K562 (cell line): ENCODE measurements around the gene RNF44. TPM values are rescaled to one million over a fixed set of nuclear protein-coding genes. Genes with fewer than 3 reads are reported as not detected.

Source experiments
- ATAC-seq: fragments of 200-7000 bp; cut with Tn5 transposase; 3 replicates; pipeline ENCODE4 v1.9.1; 2020; ENCODE audit warnings: moderate library complexity
- BruUV-seq: library from RNA; stranded (reverse); fragments of 400-500 nt; replicated peaks from 2 replicates; lab custom pipeline; 2021; lab: Mats Ljungman, UMichigan
- CTCF ChIA-PET: fragments of 300-600 bp; formaldehyde crosslinking; extraction: SDS; loops from one replicate; lab custom pipeline; 2021; ENCODE audit warnings: low intra/inter-chr PET ratio; lab: Yijun Ruan, JAX
- POLR2A ChIA-PET: fragments of 300-600, 350-650 bp; sonication (Branson Sonifier 250); formaldehyde crosslinking; extraction: SDS; loops from one replicate; lab custom pipeline; 2021; ENCODE audit warnings: antibody characterized with exemption, inconsistent platforms; lab: Yijun Ruan, JAX
- DNase-seq, 4 experiments: peaks; one replicate each; pipeline versions ENCODE4 v3.0.0 to v3.0.0-alpha.2; 2011 to 2018; ENCODE audit warnings: low spot score in 3 of 4, mixed read lengths in 3 of 4; ENCODE audit errors: extremely low read depth in 1 of 4
- FAIRE-seq: peaks from 2 replicates; lab custom pipeline; 2011; peaks lifted over from hg19 to GRCh38; lab: Jason Lieb, UNC
- H2AFZ ChIP-seq: 2 replicates; pipeline ENCODE4 v1.6.0; 2011; ENCODE audit warnings: low read depth, low read length, control low read depth, inconsistent platforms
- H3K27ac ChIP-seq: fragments of 200-600 bp; 3 replicates; pipeline ENCODE4 v1.8.0; 2011; ENCODE audit warnings: low read depth, mild to moderate bottlenecking, control low read depth, inconsistent platforms, low read length, moderate library complexity, mixed read lengths; ENCODE audit errors: extremely low read depth
- H3K27me3 ChIP-seq, 2 experiments: fragments of 300-600 bp in 1 of 2; 2 replicates in 1 of 2; 3 replicates in 1 of 2; pipeline versions ENCODE4 v1.6.0 to v1.8.0; 2011; ENCODE audit warnings: inconsistent platforms in 2 of 2, low read length in 2 of 2, mild to moderate bottlenecking in 1 of 2, mixed read lengths in 1 of 2, moderate library complexity in 1 of 2; ENCODE audit not compliant: control insufficient read depth in 2 of 2, insufficient read depth in 2 of 2
- H3K36me3 ChIP-seq: fragments of 300-600 bp; 3 replicates; pipeline ENCODE4 v1.8.0; 2011; ENCODE audit warnings: mild to moderate bottlenecking, low read length, inconsistent platforms; ENCODE audit not compliant: control insufficient read depth, insufficient read depth
- H3K4me1 ChIP-seq, 2 experiments: fragments of 200-600 bp in 1 of 2; replicated peaks in 1 of 2; 2 replicates in 1 of 2; 3 replicates in 1 of 2; pipeline versions ENCODE4 v1.5.1 to v1.8.0; 2011; ENCODE audit warnings: inconsistent platforms in 2 of 2, low read length in 2 of 2, mild to moderate bottlenecking in 1 of 2, mixed read lengths in 1 of 2, moderate library complexity in 1 of 2; ENCODE audit not compliant: control insufficient read depth in 2 of 2, insufficient read depth in 2 of 2
- H3K4me2 ChIP-seq: 2 replicates; pipeline ENCODE4 v1.6.1; 2011; ENCODE audit warnings: low read length, control low read depth, inconsistent platforms, mixed read lengths; ENCODE audit not compliant: insufficient read depth
- H3K4me3 ChIP-seq: fragments of 200-600 bp; sonication (generic), shearing (Covaris generic); 2 replicates; pipeline ENCODE4 v1.5.1; 2016; ENCODE audit warnings: control low read depth, inconsistent platforms
- H3K79me2 ChIP-seq: fragments of 200-600 bp; 3 replicates; pipeline ENCODE4 v1.8.0; 2011; ENCODE audit warnings: low read length, inconsistent platforms; ENCODE audit not compliant: control insufficient read depth, insufficient read depth
- H3K9ac ChIP-seq, 2 experiments: 2 replicates each; pipeline versions ENCODE4 v1.6.0 to v1.6.1; 2011; ENCODE audit warnings: low read depth in 2 of 2, low read length in 2 of 2, control low read depth in 1 of 2, inconsistent platforms in 1 of 2, mild to moderate bottlenecking in 1 of 2, mixed read lengths in 1 of 2; ENCODE audit not compliant: insufficient read depth in 1 of 2
- H3K9me1 ChIP-seq: one replicate; pipeline ENCODE4 v1.6.0; 2011; ENCODE audit warnings: inconsistent platforms, mild to moderate bottlenecking, low read length, moderate library complexity; ENCODE audit not compliant: control insufficient read depth, insufficient read depth
- H3K9me3 ChIP-seq: replicated peaks from 2 replicates; pipeline ENCODE4 v1.5.1; 2011; ENCODE audit warnings: low read depth, low read length, inconsistent platforms; ENCODE audit not compliant: control insufficient read depth, insufficient read depth
- H4K20me1 ChIP-seq: replicated peaks from 2 replicates; pipeline ENCODE4 v1.6.1; 2011; ENCODE audit warnings: low read length, inconsistent platforms, mixed read lengths; ENCODE audit not compliant: control insufficient read depth, insufficient read depth
- HDAC3 ChIP-seq: fragments of 450-650 bp; IDR thresholded peaks from 2 replicates; pipeline ENCODE4 v1.6.1; 2018; ENCODE audit warnings: borderline replicate concordance, mild to moderate bottlenecking, moderate library complexity; ENCODE audit not compliant: partially characterized antibody
- HLTF ChIP-seq: fragments of 450-650 bp; IDR thresholded peaks from 2 replicates; pipeline ENCODE4 v1.6.1; 2016
- HNRNPL ChIP-seq: fragments of 200-400 bp; formaldehyde crosslinking; IDR thresholded peaks from 2 replicates; pipeline ENCODE4 v1.6.1; 2017; ENCODE audit warnings: low read depth, mild to moderate bottlenecking, low read length
- KLF6 ChIP-seq: fragments of 250-450 bp; sonication (Bioruptor Pico); IDR thresholded peaks from 2 replicates; pipeline ENCODE4 v1.4.0; 2020; ENCODE audit warnings: mild to moderate bottlenecking, moderate library complexity, borderline replicate concordance
- NCOA1 ChIP-seq: fragments of 450-650 bp; IDR thresholded peaks from 2 replicates; pipeline ENCODE4 v1.6.1; 2016; ENCODE audit warnings: low read depth
- POLR2G ChIP-seq: fragments of 200-400 bp; formaldehyde crosslinking; IDR thresholded peaks from 2 replicates; pipeline ENCODE4 v1.6.1; 2017; ENCODE audit warnings: low read depth, mild to moderate bottlenecking, antibody characterized with exemption, low read length, moderate library complexity
- SPI1 ChIP-seq: IDR thresholded peaks from 2 replicates; pipeline ENCODE4 v1.6.1; 2011; ENCODE audit warnings: low read depth, low read length, control low read depth, borderline replicate concordance
- TFAP4 ChIP-seq: sonication (generic); formaldehyde crosslinking; IDR thresholded peaks from 2 replicates; pipeline ENCODE4 v1.8.0; 2022; ENCODE audit warnings: missing genetic modification reagents, mild to moderate bottlenecking, moderate library complexity, borderline replicate concordance
- U2AF2 ChIP-seq: fragments of 200-400 bp; formaldehyde crosslinking; optimal IDR thresholded peaks from 2 replicates; pipeline ENCODE3; 2017; ENCODE audit warnings: low read depth, mild to moderate bottlenecking, low read length
- ZBTB1 ChIP-seq: sonication (generic); formaldehyde crosslinking; IDR thresholded peaks from 2 replicates; pipeline ENCODE4 v1.8.1; 2023; ENCODE audit warnings: missing genetic modification reagents, low read depth, mild to moderate bottlenecking, borderline replicate concordance
- ZNF79 ChIP-seq: fragments of 250-450 bp; sonication (Bioruptor Pico); IDR thresholded peaks from 2 replicates; pipeline ENCODE4 v1.4.0; 2020; ENCODE audit warnings: low read depth, mild to moderate bottlenecking, moderate library complexity
- ZSCAN29 ChIP-seq: fragments of 450-650 bp; IDR thresholded peaks from 2 replicates; pipeline ENCODE4 v1.6.1; 2017
- WGBS: fragments of 100-300 bp; shearing (Covaris generic); methylation state at CpG from one replicate; pipeline ENCODE4 v1.1.6; 2016; ENCODE audit warnings: low coverage, mixed read lengths; ENCODE audit not compliant: insufficient coverage; ENCODE audit errors: missing lambda C conversion rate; 5-methylcytosine and 5-hydroxymethylcytosine counted together
- in situ Hi-C: fragments of 300-500 bp; cut with MboI; formaldehyde crosslinking; loops from 4 replicates; pipeline ENCODE4 v1.15.0; 2018; ENCODE audit warnings: inconsistent platforms, mixed read lengths
- intact Hi-C: fragments of 100-400 bp; cut with micrococcal nuclease; formaldehyde crosslinking; loops from 2 replicates; pipeline ENCODE4 v1.14.2; 2022
- polyA plus RNA-seq, 8 experiments: library from polyadenylated mRNA; depleted of rRNA in 4 of 8; stranded (reverse) in 5 of 8; unstranded in 3 of 8; fragments of >200 nt; fragmentation: Nextera tagmentation in 2 of 8; fragmentation: Illumina TruSeq in 1 of 8; extraction: Ambion mirVana in 2 of 8; extraction: Trizol in 1 of 8; gene quantifications; 2 replicates each; pipeline versions ENCODE4 v1.2.1 to v1.2.3, GENCODE V29; 2011 to 2014; ENCODE audit warnings: inconsistent platforms in 1 of 8, missing spikeins in 1 of 8
- total RNA-seq, 7 experiments: library from RNA; depleted of rRNA in 6 of 7; stranded (reverse); fragments of >200 nt in 6 of 7; fragmentation: Illumina TruSeq in 2 of 7; extraction: Trizol in 2 of 7; gene quantifications; 2 replicates each; pipeline versions ENCODE4 v1.2.1 to v1.2.3, GENCODE V29; 2011 to 2021; ENCODE audit warnings: low replicate concordance in 1 of 7

RNF44 gene
- total and polyA plus RNA-seq, 9 of the 15 experiments (the other 6 are each of a cell fraction or from before 2014, with no cell fraction given) = 1.6 to 82.6 (median 7.4) TPM

GRCh38 chr5:176550275-176550831 is 13.2 kb upstream of the RNF44 start:
- Histone ChIP-seq H3K9ac (peak overlapping the region in 1 of 2 experiments; percentile 74; a peak in 2 of 4 replicates), H4K20me1 (no peaks in the 10 kb centered on the region; the same call in 1 of the 2 replicates), H3K9me1 (no peaks in the 10 kb centered on the region), H3K36me3 (no peaks in the 10 kb centered on the region; the same call in 2 of the 3 replicates), H3K4me3 (no peak overlapping the region), H3K27ac (no peak overlapping the region), H3K4me2 (no peak overlapping the region), H3K4me1 (peaks cover 0 to 26% of the 10 kb centered on the region in 2 experiments; a peak in 3 of 5 replicates), H3K79me2 (no peaks in the 10 kb centered on the region), H2AFZ (no peak overlapping the region), H3K9me3 (no peaks in the 10 kb centered on the region), H3K27me3 (peaks cover 26 to 49% of the 10 kb centered on the region in 2 experiments)
- TF ChIP-seq SPI1 = peak; percentile 88
- no peak for TF ChIP-seq HDAC3
- no peak for TF ChIP-seq NCOA1
- no peak for TF ChIP-seq HLTF
- TF ChIP-seq POLR2G = peak; percentile 71
- TF ChIP-seq TFAP4 (CRISPR knock-in tag) = 0 out of 2 replicates have a peak, but pooled peaks have one; percentile 14
- no peak for TF ChIP-seq U2AF2
- TF ChIP-seq ZNF79 = no peak
- TF ChIP-seq KLF6 = no peak
- TF ChIP-seq ZSCAN29 = no peak
- TF ChIP-seq HNRNPL = no peak
- no peak for TF ChIP-seq ZBTB1
- CTCF ChIA-PET = no interaction called here
- FAIRE-seq (no peak), ATAC-seq (no peak), DNase-seq (no peak)
- 9% methylated on average over 16 of the region's 16 CpGs for WGBS
- BruUV-seq = no TSS peak
- POLR2A ChIA-PET = interaction anchor here (0.7 kb wide), 1 partner anchor 11 kb away, joined by 3 read pairs; no protein-coding TSS in a partner anchor
- in situ Hi-C loops = no loop called here
- intact Hi-C loops = no loop called here
